Prostate gland (tissue), 2 donors: Measurements from ENCODE around the gene CNPY4.

Experiments used
- CTCF ChIP-seq, 4 experiments: fragments of 200-600 bp in 2 of 4; fragments of 450-650 bp in 2 of 4; sonication (generic) in 2 of 4; IDR thresholded peaks; 1 replicate in 3 of 4; 2 replicates in 1 of 4; pipeline ENCODE4 v1.5.1; 2016 to 2019; ENCODE audit warnings: antibody characterized with exemption in 4 of 4, mild to moderate bottlenecking in 2 of 4, moderate library complexity in 2 of 4
- POLR2A ChIP-seq: fragments of 450-650 bp; IDR thresholded peaks from one replicate; pipeline ENCODE4 v1.6.1; 2016; ENCODE audit warnings: antibody characterized with exemption, mild to moderate bottlenecking
- POLR2AphosphoS5 ChIP-seq: sonication (generic); formaldehyde crosslinking; IDR thresholded peaks from one replicate; pipeline ENCODE4 v1.6.1; 2017; ENCODE audit warnings: antibody characterized with exemption

GRCh38 chr7:100072462-100072861, 47.0 kb upstream of the CNPY4 start:
- TF ChIP-seq CTCF (IDR thresholded peaks at IDR 0.05) (no peak), POLR2A (no peak), POLR2AphosphoS5 (no peak)
